DND-41 (cell line): ENCODE results near the gene SRRM1.

Experiments used
- ATAC-seq: fragments of 200-7000 bp; cut with Tn5 transposase; 3 replicates; pipeline ENCODE4 v1.9.1; 2021; ENCODE audit warnings: low read depth; ENCODE audit not compliant: insufficient read depth
- DNase-seq: peaks from one replicate; pipeline ENCODE4 v3.0.0-alpha.2; 2020
- H2AFZ ChIP-seq: 2 replicates; pipeline ENCODE4 v1.6.0; 2012; ENCODE audit warnings: low read depth, low read length
- H3K27ac ChIP-seq: 2 replicates; pipeline ENCODE4 v1.5.1; 2012; ENCODE audit warnings: low read length, inconsistent platforms
- H3K27me3 ChIP-seq: fragments of 200-600 bp; sonication (generic); 2 replicates; pipeline ENCODE4 v1.6.0; 2012; ENCODE audit warnings: low read length, mild to moderate bottlenecking, inconsistent platforms; ENCODE audit not compliant: insufficient read depth, poor library complexity
- H3K36me3 ChIP-seq: 2 replicates; pipeline ENCODE4 v1.5.1; 2012; ENCODE audit warnings: low read length, inconsistent platforms; ENCODE audit not compliant: insufficient read depth
- H3K4me1 ChIP-seq: 2 replicates; pipeline ENCODE4 v1.5.1; 2012; ENCODE audit warnings: mild to moderate bottlenecking, low read length; ENCODE audit not compliant: insufficient read depth
- H3K4me2 ChIP-seq: 2 replicates; pipeline ENCODE4 v1.6.0; 2012; ENCODE audit warnings: mild to moderate bottlenecking, moderate library complexity, low read length, inconsistent platforms; ENCODE audit not compliant: insufficient read depth
- H3K4me3 ChIP-seq, 2 experiments: fragments of 200-600 bp in 1 of 2; shearing (Covaris generic) in 1 of 2; 2 replicates each; pipeline ENCODE4 v1.5.1; 2012 to 2016; ENCODE audit warnings: inconsistent platforms in 2 of 2, low read length in 2 of 2, mild to moderate bottlenecking in 2 of 2, low read depth in 1 of 2, moderate library complexity in 1 of 2
- H3K79me2 ChIP-seq: 2 replicates; pipeline ENCODE4 v1.6.0; 2012; ENCODE audit warnings: low read length, inconsistent platforms; ENCODE audit not compliant: insufficient read depth
- H3K9ac ChIP-seq: 2 replicates; pipeline ENCODE4 v1.6.0; 2012; ENCODE audit warnings: low read depth, mild to moderate bottlenecking, inconsistent platforms, low read length, moderate library complexity
- H3K9me3 ChIP-seq: 2 replicates; pipeline ENCODE4 v1.5.1; 2012; ENCODE audit warnings: low read length, moderate library complexity, mild to moderate bottlenecking, inconsistent platforms; ENCODE audit not compliant: insufficient read depth, severe bottlenecking
- H4K20me1 ChIP-seq: 2 replicates; pipeline ENCODE4 v1.6.0; 2012; ENCODE audit warnings: low read length; ENCODE audit not compliant: insufficient read depth
- EZH2 ChIP-seq: IDR thresholded peaks from 3 replicates; pipeline ENCODE4 v1.6.1; 2012; ENCODE audit warnings: borderline replicate concordance, low read depth, mild to moderate bottlenecking, moderate library complexity, low read length, inconsistent platforms; ENCODE audit not compliant: severe bottlenecking
- TF ChIP-seq, protein P1 (sequence below): IDR thresholded peaks from 2 replicates; pipeline ENCODE4 v1.5.1; 2012; ENCODE audit warnings: borderline replicate concordance, low read length, moderate library complexity, mild to moderate bottlenecking; ENCODE audit not compliant: poor library complexity, severe bottlenecking; ENCODE audit errors: extremely low read depth

SRRM1 gene

DNA sequence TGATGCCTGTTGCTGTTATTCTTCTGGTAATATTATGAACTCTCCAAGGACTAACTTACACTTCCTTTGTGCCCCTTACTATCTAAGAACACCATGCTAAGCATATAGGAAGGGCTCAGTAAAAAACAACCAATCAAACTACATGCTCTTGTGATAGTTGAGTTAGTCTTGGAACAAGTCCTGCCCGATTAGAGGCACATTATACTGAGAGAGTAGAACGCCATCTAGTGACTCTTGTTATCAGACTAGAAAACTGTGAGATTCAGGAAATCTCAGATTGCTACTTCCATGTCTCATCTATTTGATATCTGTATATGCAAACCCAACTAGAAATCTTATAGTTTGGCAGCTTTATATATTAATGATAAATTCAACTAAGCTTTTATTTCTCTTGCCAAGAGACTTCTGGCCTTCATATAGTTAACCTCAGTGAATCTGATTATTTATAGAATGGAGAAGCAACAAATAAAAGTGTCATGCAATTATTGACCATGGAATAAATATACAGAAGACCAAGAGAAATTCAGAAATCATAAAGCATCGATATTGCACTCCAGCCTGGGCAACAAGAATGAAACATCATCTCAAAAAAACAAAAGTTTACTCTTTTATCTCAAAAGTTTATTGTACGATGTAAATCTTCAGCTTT lies 7.8 kb upstream of the SRRM1 start:
- H3K27ac ChIP-seq: no peak overlapping the region
- no peaks in the 10 kb centered on the region for H4K20me1 ChIP-seq
- ATAC-seq: peak; percentile 91
- no peak overlapping the region for H3K4me3 ChIP-seq
- H3K4me1 ChIP-seq: no peaks in the 10 kb centered on the region
- no peak overlapping the region for H3K4me2 ChIP-seq
- no peaks in the 10 kb centered on the region for H3K9me3 ChIP-seq
- TF ChIP-seq, protein P1, sequence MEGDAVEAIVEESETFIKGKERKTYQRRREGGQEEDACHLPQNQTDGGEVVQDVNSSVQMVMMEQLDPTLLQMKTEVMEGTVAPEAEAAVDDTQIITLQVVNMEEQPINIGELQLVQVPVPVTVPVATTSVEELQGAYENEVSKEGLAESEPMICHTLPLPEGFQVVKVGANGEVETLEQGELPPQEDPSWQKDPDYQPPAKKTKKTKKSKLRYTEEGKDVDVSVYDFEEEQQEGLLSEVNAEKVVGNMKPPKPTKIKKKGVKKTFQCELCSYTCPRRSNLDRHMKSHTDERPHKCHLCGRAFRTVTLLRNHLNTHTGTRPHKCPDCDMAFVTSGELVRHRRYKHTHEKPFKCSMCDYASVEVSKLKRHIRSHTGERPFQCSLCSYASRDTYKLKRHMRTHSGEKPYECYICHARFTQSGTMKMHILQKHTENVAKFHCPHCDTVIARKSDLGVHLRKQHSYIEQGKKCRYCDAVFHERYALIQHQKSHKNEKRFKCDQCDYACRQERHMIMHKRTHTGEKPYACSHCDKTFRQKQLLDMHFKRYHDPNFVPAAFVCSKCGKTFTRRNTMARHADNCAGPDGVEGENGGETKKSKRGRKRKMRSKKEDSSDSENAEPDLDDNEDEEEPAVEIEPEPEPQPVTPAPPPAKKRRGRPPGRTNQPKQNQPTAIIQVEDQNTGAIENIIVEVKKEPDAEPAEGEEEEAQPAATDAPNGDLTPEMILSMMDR: peak; percentile 74
- no peak for TF ChIP-seq EZH2
- H3K27me3 ChIP-seq: peaks cover 2% of the 10 kb centered on the region
- DNase-seq: no peak
- no peaks in the 10 kb centered on the region for H3K36me3 ChIP-seq
- H3K79me2 ChIP-seq: no peaks in the 10 kb centered on the region
- H3K9ac ChIP-seq: no peak overlapping the region
- H2AFZ ChIP-seq: no peak overlapping the region

- H2AFZ ChIP-seq: no peak overlapping the region
- no peak for DNase-seq
These were observed 6.3 kb upstream of the SRRM1 start for GRCh38 chr1:24636661-24637357.

GRCh38 chr1:24639094-24639493 lies 4.0 kb upstream of the SRRM1 start:
- Histone ChIP-seq H3K4me1 (peaks cover 14% of the 10 kb centered on the region), H4K20me1 (peaks cover 6% of the 10 kb centered on the region), H3K79me2 (peaks cover 20% of the 10 kb centered on the region), H3K4me2 (no peak overlapping the region), H3K9ac (no peak overlapping the region), H3K9me3 (no peaks in the 10 kb centered on the region), H3K27me3 (peaks cover 2% of the 10 kb centered on the region), H3K4me3 (no peak overlapping the region), H3K27ac (no peak overlapping the region), H3K36me3 (peaks cover 8% of the 10 kb centered on the region; the same call in 1 of the 2 replicates), H2AFZ (no peak overlapping the region)
- DNase-seq: no peak
- no peak for ATAC-seq
- TF ChIP-seq EZH2: no peak
- TF ChIP-seq, protein P1: no peak

More at GRCh38 chr1:24636661-24637357, 6.3 kb upstream of the SRRM1 start:
- Histone ChIP-seq H3K4me3 (no peak overlapping the region), H3K36me3 (no peaks in the 10 kb centered on the region), H3K9me3 (no peaks in the 10 kb centered on the region), H3K27ac (no peak overlapping the region), H3K79me2 (peaks cover 4% of the 10 kb centered on the region), H3K27me3 (peaks cover 2% of the 10 kb centered on the region), H4K20me1 (no peaks in the 10 kb centered on the region), H3K9ac (no peak overlapping the region), H3K4me2 (no peak overlapping the region), H3K4me1 (peaks cover 11% of the 10 kb centered on the region)
- TF ChIP-seq, protein P1: no peak
- no peak for ATAC-seq
